Activated T-helper 1 cell treated with anti-CD3 and anti-CD28 coated beads, Interleukin-12 subunit alpha, Interleukin-12 subunit beta, Interleukin-2, Interleukin-4 antibody, amounts not matched to agents 30 ng/mL and 10 ng/mL and 1 ng/mL, durations not matched to agents 14 hours and 24 hours and 36 hours (primary cell): ENCODE results near the gene FAM163B. TPM values are rescaled to one million over a fixed set of nuclear protein-coding genes. Genes with fewer than 3 reads are reported as not detected.

Experiments
- DNase-seq: peaks from one replicate; pipeline ENCODE4 v3.0.0; 2021; ENCODE audit warnings: low spot score
- H3K27ac Mint-ChIP-seq: one replicate; pipeline ENCODE4 v1.8.0; 2021; ENCODE audit warnings: mild to moderate bottlenecking, mixed read lengths
- H3K27me3 Mint-ChIP-seq: one replicate; pipeline ENCODE4 v1.8.0; 2022; ENCODE audit warnings: mild to moderate bottlenecking, moderate library complexity, mixed read lengths; ENCODE audit not compliant: insufficient read depth
- H3K36me3 Mint-ChIP-seq: one replicate; pipeline ENCODE4 v1.8.0; 2021; ENCODE audit warnings: low read depth, mixed read lengths
- H3K4me1 Mint-ChIP-seq: one replicate; pipeline ENCODE4 v1.8.0; 2021; ENCODE audit warnings: low read depth, mixed read lengths
- H3K4me3 Mint-ChIP-seq: one replicate; pipeline ENCODE4 v1.8.0; 2021; ENCODE audit warnings: mild to moderate bottlenecking, moderate library complexity, mixed read lengths
- H3K9me3 Mint-ChIP-seq: one replicate; pipeline ENCODE4 v1.8.0; 2021; ENCODE audit warnings: mixed read lengths
- intact Hi-C: fragments of 100-400 bp; cut with micrococcal nuclease; formaldehyde crosslinking; loops from one replicate; pipeline ENCODE4 v1.15.1; 2024
- total RNA-seq: library from RNA; stranded (reverse); gene quantifications from 2 replicates; pipeline ENCODE4 v1.2.3, GENCODE V29; 2022

The FAM163B gene
- total RNA-seq, 1 donor from 2014 or later: not detected

- no peaks in the 10 kb centered on the region for H3K9me3 Mint-ChIP-seq
- no peak overlapping the region for H3K27ac Mint-ChIP-seq
- no peak for DNase-seq
Measured at GRCh38 chr9:133558191-133559126, 50.7 kb downstream of the FAM163B start.

DNA sequence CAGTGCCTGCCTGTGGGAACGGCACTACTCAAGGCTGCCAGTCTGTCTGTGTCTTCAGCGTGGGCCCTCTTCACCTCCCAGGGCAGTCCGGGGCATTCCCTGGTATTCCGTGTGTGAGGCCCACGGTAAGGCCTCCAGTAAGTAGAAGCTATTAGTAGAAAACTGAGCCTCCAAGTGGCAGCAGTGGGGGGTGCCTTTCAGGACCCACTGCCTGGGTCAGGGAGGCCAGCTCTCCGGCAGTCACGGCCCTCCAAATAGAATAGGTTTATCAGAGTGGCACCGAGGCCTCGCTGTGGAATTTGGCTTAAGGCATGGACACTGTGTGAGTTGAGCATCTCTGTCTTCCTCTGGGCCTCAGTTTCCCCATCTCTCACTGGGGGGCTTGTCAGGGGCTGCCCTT, 51.6 kb downstream of the FAM163B start:
- Mint-ChIP-seq H3K36me3 (no peaks in the 10 kb centered on the region), H3K9me3 (no peaks in the 10 kb centered on the region), H3K4me1 (peaks cover 4% of the 10 kb centered on the region), H3K4me3 (no peak overlapping the region), H3K27ac (no peak overlapping the region), H3K27me3 (no peaks in the 10 kb centered on the region)
- no peak for DNase-seq
- intact Hi-C loops: no loop called here

More at GRCh38 chr9:133558191-133559126, 50.7 kb downstream of the FAM163B start:
- Mint-ChIP-seq H3K4me1 (peaks cover 4% of the 10 kb centered on the region), H3K36me3 (no peaks in the 10 kb centered on the region), H3K4me3 (no peak overlapping the region), H3K27me3 (no peaks in the 10 kb centered on the region)
- intact Hi-C loops: no loop called here

DNA sequence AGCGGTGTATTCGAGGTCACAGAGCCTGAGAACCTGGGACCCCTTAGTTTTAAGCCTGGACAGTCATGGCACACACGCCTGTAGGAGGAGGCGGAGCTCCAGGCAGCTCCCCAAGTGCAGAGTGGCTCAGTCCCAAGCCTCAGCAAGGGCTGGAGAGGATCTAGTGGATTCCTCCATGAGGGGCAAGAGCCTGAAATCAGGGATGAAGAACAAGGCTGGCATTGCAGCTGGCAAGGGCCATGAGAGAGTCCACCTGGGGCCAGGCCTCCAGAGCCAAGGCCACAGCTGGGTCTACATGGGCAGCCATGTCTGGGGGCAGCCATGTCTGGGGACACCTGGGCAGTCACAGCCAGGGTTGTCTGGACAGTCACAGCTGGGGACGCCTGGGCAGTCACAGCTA, 52.8 kb downstream of the FAM163B start:
- Mint-ChIP-seq H3K27ac (no peak overlapping the region), H3K36me3 (no peaks in the 10 kb centered on the region), H3K4me1 (peaks cover 4% of the 10 kb centered on the region), H3K9me3 (no peaks in the 10 kb centered on the region), H3K4me3 (no peak overlapping the region), H3K27me3 (no peaks in the 10 kb centered on the region)
- DNase-seq: no peak
- intact Hi-C loops: no loop called here

- Mint-ChIP-seq H3K4me1 (peaks cover 4% of the 10 kb centered on the region), H3K36me3 (no peaks in the 10 kb centered on the region), H3K27ac (no peak overlapping the region), H3K27me3 (no peaks in the 10 kb centered on the region), H3K4me3 (no peak overlapping the region), H3K9me3 (no peaks in the 10 kb centered on the region)
- intact Hi-C loops: no loop called here
- DNase-seq: no peak
Measured at GRCh38 chr9:133554729-133555128, 54.5 kb downstream of the FAM163B start.

GRCh38 chr9:133553973-133554713, 55.0 kb downstream of the FAM163B start:
- peaks cover 4% of the 10 kb centered on the region for H3K4me1 Mint-ChIP-seq
- DNase-seq: no peak
- no peaks in the 10 kb centered on the region for H3K36me3 Mint-ChIP-seq

GRCh38 chr9:133553123-133553522, 56.1 kb downstream of the FAM163B start:
- no peak overlapping the region for H3K4me3 Mint-ChIP-seq
- DNase-seq: no peak

More at GRCh38 chr9:133553973-133554713, 55.0 kb downstream of the FAM163B start:
- Mint-ChIP-seq H3K4me3 (no peak overlapping the region), H3K27me3 (no peaks in the 10 kb centered on the region), H3K9me3 (no peaks in the 10 kb centered on the region), H3K27ac (no peak overlapping the region)
- intact Hi-C loops: no loop called here

DNA sequence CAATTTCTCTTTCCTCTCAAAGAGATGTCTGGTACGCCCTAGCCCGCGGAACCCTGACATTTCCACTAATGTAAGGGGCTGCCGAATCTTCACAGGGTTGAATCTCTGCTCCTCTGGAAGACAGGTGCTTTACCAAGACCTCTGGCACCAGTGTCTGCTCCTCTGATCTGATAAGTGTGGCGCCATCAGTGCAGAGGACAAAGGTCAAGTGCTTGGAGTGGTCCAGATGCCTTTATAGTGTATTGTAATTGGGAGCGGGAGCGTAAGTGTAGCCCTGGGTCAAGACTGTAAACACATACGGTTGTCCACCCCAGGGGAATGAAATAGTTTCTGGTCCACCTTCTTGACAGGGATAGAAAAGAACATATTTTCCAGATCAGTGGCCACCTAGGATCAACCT, 57.0 kb downstream of the FAM163B start:
- no peak for DNase-seq
- H3K27ac Mint-ChIP-seq: no peak overlapping the region

More at GRCh38 chr9:133553123-133553522, 56.1 kb downstream of the FAM163B start:
- H3K9me3 Mint-ChIP-seq: no peaks in the 10 kb centered on the region
- H3K36me3 Mint-ChIP-seq: no peaks in the 10 kb centered on the region
- intact Hi-C loops: no loop called here
- H3K27me3 Mint-ChIP-seq: no peaks in the 10 kb centered on the region
- no peak overlapping the region for H3K27ac Mint-ChIP-seq
- H3K4me1 Mint-ChIP-seq: no peaks in the 10 kb centered on the region

GRCh38 chr9:133551446-133551845, 57.7 kb downstream of the FAM163B start:
- Mint-ChIP-seq H3K9me3 (no peaks in the 10 kb centered on the region), H3K27me3 (no peaks in the 10 kb centered on the region), H3K27ac (no peak overlapping the region), H3K36me3 (no peaks in the 10 kb centered on the region), H3K4me3 (no peak overlapping the region), H3K4me1 (no peaks in the 10 kb centered on the region)
- intact Hi-C loops: no loop called here
- no peak for DNase-seq

More for the DNA sequence above, 57.0 kb downstream of the FAM163B start:
- Mint-ChIP-seq H3K4me1 (no peaks in the 10 kb centered on the region), H3K36me3 (no peaks in the 10 kb centered on the region), H3K4me3 (no peak overlapping the region), H3K9me3 (no peaks in the 10 kb centered on the region), H3K27me3 (no peaks in the 10 kb centered on the region)
- intact Hi-C loops: no loop called here

DNA sequence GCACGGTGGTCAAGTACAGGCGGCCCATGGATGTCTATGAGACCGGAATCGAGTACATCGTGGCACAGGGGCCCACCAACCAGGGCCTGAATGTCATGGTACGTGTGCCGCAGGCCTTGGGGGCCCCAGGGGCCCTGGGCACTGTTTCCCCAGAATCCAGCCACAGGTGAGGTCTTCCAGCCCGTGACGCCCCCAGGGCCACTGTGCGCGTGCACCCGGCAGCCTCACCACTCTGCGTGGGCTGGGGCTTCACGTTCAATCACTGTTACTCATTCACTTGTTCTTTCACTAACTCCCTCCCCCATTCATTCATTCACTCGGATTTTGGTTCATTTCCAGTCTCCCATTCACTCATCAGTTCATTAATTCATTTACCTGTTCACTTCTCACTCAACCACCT, 62.1 kb downstream of the FAM163B start:
- intact Hi-C loops: no loop called here
- H3K36me3 Mint-ChIP-seq: no peaks in the 10 kb centered on the region
- no peaks in the 10 kb centered on the region for H3K27me3 Mint-ChIP-seq
- no peak overlapping the region for H3K27ac Mint-ChIP-seq
- DNase-seq: no peak
- H3K4me1 Mint-ChIP-seq: no peaks in the 10 kb centered on the region
- no peak overlapping the region for H3K4me3 Mint-ChIP-seq
- no peaks in the 10 kb centered on the region for H3K9me3 Mint-ChIP-seq

DNA sequence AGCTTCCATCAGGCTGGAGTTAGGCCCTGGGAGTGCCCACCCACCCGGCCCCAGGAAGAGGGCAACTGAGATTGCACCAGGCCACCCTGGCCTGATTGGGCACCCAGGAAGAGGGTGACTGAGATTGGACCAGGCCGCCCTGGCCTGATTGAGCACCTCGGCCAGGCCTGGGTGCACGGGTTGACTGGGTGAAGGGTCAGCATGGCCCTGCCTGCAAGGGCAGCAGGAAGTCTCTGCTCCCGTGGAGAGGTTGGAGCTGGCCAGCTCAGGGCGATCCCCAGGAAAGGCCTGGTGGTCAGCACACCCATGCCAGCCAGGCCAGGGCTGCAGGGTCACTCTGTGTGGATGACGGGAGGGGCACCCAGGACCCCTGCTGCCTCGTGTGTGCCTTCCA, 62.9 kb downstream of the FAM163B start:
- H3K36me3 Mint-ChIP-seq: no peaks in the 10 kb centered on the region
- intact Hi-C loops: no loop called here
- H3K4me3 Mint-ChIP-seq: no peak overlapping the region
- no peak overlapping the region for H3K27ac Mint-ChIP-seq
- H3K9me3 Mint-ChIP-seq: no peaks in the 10 kb centered on the region
- H3K27me3 Mint-ChIP-seq: no peaks in the 10 kb centered on the region
- no peaks in the 10 kb centered on the region for H3K4me1 Mint-ChIP-seq
- no peak for DNase-seq

GRCh38 chr9:133545494-133546286, 63.5 kb downstream of the FAM163B start:
- no peaks in the 10 kb centered on the region for H3K27me3 Mint-ChIP-seq
- no peaks in the 10 kb centered on the region for H3K4me1 Mint-ChIP-seq
- H3K36me3 Mint-ChIP-seq: no peaks in the 10 kb centered on the region
- H3K4me3 Mint-ChIP-seq: no peak overlapping the region
- no peak overlapping the region for H3K27ac Mint-ChIP-seq
- no peak for DNase-seq
- intact Hi-C loops: no loop called here
- no peaks in the 10 kb centered on the region for H3K9me3 Mint-ChIP-seq

GRCh38 chr9:133543772-133544467, 65.3 kb downstream of the FAM163B start:
- DNase-seq: no peak
- intact Hi-C loops: no loop called here
- H3K4me3 Mint-ChIP-seq: no peak overlapping the region
- H3K4me1 Mint-ChIP-seq: no peaks in the 10 kb centered on the region
- no peaks in the 10 kb centered on the region for H3K36me3 Mint-ChIP-seq
- no peak overlapping the region for H3K27ac Mint-ChIP-seq
- peaks cover 1% of the 10 kb centered on the region for H3K27me3 Mint-ChIP-seq
- H3K9me3 Mint-ChIP-seq: no peaks in the 10 kb centered on the region
